Stimulated activated memory B cell treated with anti-CD40 and anti-IgM and Interleukin-4, amounts not matched to agents 10 μg/mL and 1 μg/mL and 100 μg/mL, for 72 hours (primary cell): Measurements from ENCODE around the gene CDH20.
A peak's percentile ranks its signal among the peaks of the same experiment; 100 is the strongest.

Source experiments
- ATAC-seq: fragments of 150-1000 bp; cut with Tn5 transposase; 2 replicates; pipeline ENCODE4 v1.10.0; 2021
- H3K27ac Mint-ChIP-seq: one replicate; pipeline ENCODE4 v1.8.0; 2022; ENCODE audit warnings: mild to moderate bottlenecking, mixed read lengths
- H3K27me3 Mint-ChIP-seq: one replicate; pipeline ENCODE4 v1.8.0; 2022; ENCODE audit warnings: mixed read lengths
- H3K36me3 Mint-ChIP-seq: one replicate; pipeline ENCODE4 v1.8.0; 2022; ENCODE audit warnings: mixed read lengths
- H3K4me1 Mint-ChIP-seq: one replicate; pipeline ENCODE4 v1.8.0; 2022; ENCODE audit warnings: mixed read lengths
- H3K4me3 Mint-ChIP-seq: one replicate; pipeline ENCODE4 v1.8.0; 2022; ENCODE audit warnings: mild to moderate bottlenecking, moderate library complexity, mixed read lengths
- H3K9me3 Mint-ChIP-seq: one replicate; pipeline ENCODE4 v1.8.0; 2022; ENCODE audit warnings: mixed read lengths

The CDH20 gene

DNA sequence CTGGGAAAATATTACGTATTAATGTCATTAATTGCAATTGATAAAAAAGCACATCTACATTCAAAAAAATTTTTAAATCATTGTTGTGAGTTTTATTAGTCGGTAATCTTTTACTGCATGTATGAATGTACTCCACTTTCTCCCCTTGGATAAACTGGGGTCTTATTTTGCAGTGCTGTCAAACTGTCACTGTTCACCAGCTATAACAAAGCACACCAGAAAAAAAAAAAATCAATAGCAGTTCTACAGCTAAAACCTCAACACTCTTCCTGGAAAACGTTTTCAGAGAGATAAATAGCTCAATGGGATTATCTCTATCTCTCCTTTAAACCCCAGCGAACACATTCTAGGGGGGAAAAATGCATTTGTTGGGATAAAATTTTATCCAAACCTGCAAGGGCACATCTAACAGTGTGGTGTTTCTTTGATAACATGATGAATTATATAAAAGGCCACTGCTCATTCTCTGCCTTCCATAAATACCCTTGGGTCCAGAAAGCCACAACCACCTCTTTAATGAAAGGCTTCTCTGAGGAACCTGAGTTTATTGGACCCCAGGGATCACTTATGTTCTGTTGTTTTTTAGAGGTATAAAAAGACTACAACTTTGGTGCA, 219.9 kb downstream of the CDH20 start:
- ATAC-seq: no peak
- Mint-ChIP-seq H3K27me3 (no peaks in the 10 kb centered on the region), H3K4me3 (no peak overlapping the region), H3K27ac (no peak overlapping the region), H3K36me3 (no peaks in the 10 kb centered on the region), H3K9me3 (no peaks in the 10 kb centered on the region), H3K4me1 (no peaks in the 10 kb centered on the region)

DNA sequence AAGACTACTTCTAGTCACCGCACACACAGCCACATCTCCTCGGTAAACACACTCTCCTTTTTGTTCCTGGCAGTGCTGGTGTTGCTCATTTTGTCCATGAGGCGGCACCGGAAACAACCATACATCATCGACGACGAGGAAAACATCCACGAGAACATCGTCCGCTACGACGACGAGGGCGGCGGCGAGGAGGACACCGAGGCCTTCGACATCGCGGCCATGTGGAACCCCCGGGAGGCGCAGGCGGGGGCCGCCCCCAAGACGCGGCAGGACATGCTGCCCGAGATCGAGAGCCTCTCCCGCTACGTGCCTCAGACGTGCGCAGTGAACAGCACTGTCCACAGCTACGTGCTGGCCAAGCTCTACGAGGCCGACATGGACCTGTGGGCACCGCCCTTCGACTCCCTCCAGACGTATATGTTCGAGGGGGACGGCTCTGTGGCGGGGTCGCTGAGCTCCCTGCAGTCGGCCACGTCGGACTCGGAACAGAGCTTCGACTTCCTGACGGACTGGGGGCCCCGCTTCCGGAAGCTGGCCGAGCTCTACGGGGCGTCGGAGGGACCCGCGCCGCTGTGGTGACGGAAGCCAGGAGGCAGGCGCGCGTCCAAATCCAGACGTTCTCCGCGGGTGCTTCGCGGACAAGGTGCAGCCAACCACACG, 221.0 kb downstream of the CDH20 start:
- H3K36me3 Mint-ChIP-seq: no peaks in the 10 kb centered on the region
- H3K27ac Mint-ChIP-seq: no peak overlapping the region
- peak overlapping the region; percentile 58 for H3K4me3 Mint-ChIP-seq
- no peaks in the 10 kb centered on the region for H3K4me1 Mint-ChIP-seq
- H3K27me3 Mint-ChIP-seq: no peaks in the 10 kb centered on the region
- ATAC-seq: peak; percentile 61
- H3K9me3 Mint-ChIP-seq: no peaks in the 10 kb centered on the region

DNA sequence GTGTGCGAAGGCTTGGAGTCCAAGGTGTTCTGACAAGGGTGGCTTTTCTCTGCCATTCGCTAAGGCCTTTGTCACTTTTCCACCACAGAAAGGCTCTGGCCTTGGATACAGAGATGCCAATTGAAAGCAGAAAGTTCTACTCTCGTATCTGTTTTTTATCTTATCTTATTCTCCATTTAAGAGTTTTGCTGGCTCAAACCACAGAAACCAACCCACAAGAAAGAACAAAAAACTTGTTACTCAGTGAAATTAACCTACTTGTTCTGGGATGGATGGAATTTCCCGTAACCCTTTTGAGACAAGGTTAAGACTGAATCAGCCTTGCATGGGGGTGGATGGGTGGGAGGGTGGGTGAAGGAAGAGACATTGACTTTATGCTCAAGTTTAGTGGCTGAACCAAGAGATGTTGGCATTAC, 221.7 kb downstream of the CDH20 start:
- Mint-ChIP-seq H3K27ac (no peak overlapping the region), H3K36me3 (no peaks in the 10 kb centered on the region), H3K27me3 (no peaks in the 10 kb centered on the region), H3K9me3 (no peaks in the 10 kb centered on the region), H3K4me3 (no peak overlapping the region), H3K4me1 (no peaks in the 10 kb centered on the region)
- no peak for ATAC-seq

DNA sequence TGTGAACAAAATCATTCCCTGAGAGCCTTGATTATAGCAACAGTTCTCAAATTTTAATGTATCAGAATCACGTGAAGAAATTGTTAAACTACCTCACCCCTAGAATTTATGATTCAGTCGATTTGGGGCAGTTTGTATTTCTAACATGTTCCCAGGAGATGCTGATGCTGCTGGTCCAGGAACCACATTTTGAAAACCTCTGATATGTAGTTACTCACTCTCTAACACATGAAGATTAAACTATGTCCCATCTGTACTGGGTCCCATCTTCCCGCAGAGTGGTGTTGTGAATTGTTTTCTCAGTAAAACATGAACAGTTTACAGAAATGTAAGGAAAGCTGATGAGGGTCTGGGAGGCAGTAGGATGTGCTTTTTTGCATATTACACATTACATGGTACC, 223.1 kb downstream of the CDH20 start:
- Mint-ChIP-seq H3K36me3 (no peaks in the 10 kb centered on the region), H3K9me3 (no peaks in the 10 kb centered on the region), H3K27ac (no peak overlapping the region), H3K4me1 (no peaks in the 10 kb centered on the region), H3K27me3 (no peaks in the 10 kb centered on the region), H3K4me3 (no peak overlapping the region)
- ATAC-seq: no peak

DNA sequence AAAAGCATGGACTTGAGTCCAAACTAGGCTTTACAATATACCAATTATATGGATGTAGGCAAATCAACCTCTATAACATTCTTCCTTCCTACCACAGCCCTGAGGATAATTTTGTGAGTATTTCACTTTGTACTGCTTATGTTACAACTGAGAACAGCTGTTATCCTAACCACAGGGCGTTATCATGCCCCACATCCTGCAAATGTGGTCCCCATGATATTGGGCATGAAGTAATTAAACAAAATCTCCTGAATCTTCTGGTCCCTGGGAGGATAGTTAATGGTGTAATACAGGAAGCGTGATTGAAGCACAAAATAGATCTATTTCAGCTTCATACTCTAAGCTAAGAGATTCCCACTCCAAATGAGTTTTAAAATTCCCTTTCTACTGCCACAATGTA, 223.6 kb downstream of the CDH20 start:
- no peak overlapping the region for H3K4me3 Mint-ChIP-seq
- H3K9me3 Mint-ChIP-seq: no peaks in the 10 kb centered on the region
- no peaks in the 10 kb centered on the region for H3K36me3 Mint-ChIP-seq
- H3K27me3 Mint-ChIP-seq: no peaks in the 10 kb centered on the region
- ATAC-seq: no peak
- H3K27ac Mint-ChIP-seq: no peak overlapping the region
- no peaks in the 10 kb centered on the region for H3K4me1 Mint-ChIP-seq

DNA sequence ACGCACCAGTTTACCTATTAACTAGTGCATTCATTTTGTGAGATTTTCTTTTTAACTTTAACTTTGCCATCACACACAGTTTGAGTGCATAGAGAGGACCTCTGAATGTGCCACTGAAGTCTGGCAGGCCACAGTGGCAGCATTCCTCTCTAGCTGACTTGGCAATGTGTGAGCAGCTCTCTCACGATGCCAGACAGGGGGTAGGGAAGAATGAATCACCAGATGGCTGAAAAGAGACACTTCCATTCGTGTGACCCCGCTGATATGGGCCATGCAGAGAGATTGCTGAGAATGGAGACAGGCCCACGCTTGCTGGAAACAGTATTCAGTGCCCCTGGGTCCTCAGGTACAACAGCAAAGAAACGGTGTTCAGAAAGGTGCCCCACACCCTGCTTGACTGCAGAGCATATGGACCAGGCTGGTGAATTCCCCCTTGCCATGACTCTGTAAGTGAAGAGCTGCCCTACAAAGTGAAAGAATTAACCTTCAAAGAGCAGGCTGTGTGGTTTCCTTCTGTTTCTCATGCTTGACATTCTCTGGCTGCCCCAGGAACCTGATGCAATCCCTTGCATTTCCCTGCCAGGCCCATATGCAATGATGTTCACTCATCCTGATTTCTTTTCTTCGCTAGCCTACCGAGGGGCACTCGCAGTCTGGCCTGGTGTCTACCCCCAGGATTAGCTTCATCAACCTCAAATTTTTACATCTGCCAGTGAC, 236.1 kb downstream of the CDH20 start:
- Mint-ChIP-seq H3K9me3 (peaks cover 7% of the 10 kb centered on the region), H3K4me1 (no peaks in the 10 kb centered on the region), H3K4me3 (no peak overlapping the region), H3K27ac (no peak overlapping the region), H3K27me3 (peaks cover 19% of the 10 kb centered on the region), H3K36me3 (no peaks in the 10 kb centered on the region)
- no peak for ATAC-seq

DNA sequence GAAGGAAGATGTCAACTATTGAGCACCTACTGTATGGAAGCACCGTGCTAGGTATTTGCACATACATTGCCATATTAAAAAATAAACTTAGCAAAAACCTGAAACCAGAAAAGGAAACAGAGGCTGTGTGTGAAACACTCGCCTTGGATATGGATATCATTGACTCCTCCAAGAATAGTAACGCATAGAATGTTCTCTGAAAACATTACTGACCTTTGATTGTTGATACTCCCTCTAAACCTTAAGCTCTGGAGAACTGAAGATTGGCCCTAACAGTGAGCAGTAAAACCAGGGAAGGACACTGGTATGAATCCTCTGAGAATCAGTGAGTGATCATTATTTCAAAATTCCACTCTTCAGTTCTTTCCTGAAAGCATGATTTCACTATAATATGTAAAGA, 236.8 kb downstream of the CDH20 start:
- H3K4me1 Mint-ChIP-seq: no peaks in the 10 kb centered on the region
- peaks cover 19% of the 10 kb centered on the region for H3K27me3 Mint-ChIP-seq
- H3K36me3 Mint-ChIP-seq: no peaks in the 10 kb centered on the region
- H3K27ac Mint-ChIP-seq: no peak overlapping the region
- peaks cover 7% of the 10 kb centered on the region for H3K9me3 Mint-ChIP-seq
- H3K4me3 Mint-ChIP-seq: no peak overlapping the region
- no peak for ATAC-seq

DNA sequence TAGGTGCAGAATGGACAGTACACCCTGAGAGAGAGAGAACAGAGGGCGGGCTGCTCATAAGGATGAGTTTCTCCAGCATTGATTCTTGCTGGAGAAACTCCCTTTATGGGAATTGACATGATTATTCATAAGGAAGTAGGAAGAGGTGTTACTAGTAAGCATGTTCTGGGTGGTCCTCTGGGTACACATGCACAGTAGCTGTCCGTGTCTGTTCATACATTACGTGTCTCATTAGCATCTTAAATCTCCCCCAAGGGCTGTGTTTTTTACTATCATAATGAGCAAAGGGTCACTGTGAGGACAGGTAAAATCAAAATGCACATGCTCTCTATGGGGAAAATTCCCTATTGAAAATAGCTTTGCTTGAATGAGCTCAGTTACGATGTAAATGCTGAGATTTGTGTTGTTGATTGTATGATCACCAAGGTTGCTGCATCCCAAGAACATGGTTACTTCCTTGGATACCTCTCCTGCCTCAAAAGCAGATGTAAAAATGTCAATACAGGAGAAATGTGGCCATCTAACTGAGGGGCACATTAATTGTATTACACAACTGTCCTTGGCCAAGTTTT, 238.9 kb downstream of the CDH20 start:
- peaks cover 22% of the 10 kb centered on the region for H3K27me3 Mint-ChIP-seq
- H3K9me3 Mint-ChIP-seq: peaks cover 4% of the 10 kb centered on the region
- no peak for ATAC-seq
- no peaks in the 10 kb centered on the region for H3K4me1 Mint-ChIP-seq
- H3K36me3 Mint-ChIP-seq: no peaks in the 10 kb centered on the region
- H3K4me3 Mint-ChIP-seq: no peak overlapping the region
- no peak overlapping the region for H3K27ac Mint-ChIP-seq

DNA sequence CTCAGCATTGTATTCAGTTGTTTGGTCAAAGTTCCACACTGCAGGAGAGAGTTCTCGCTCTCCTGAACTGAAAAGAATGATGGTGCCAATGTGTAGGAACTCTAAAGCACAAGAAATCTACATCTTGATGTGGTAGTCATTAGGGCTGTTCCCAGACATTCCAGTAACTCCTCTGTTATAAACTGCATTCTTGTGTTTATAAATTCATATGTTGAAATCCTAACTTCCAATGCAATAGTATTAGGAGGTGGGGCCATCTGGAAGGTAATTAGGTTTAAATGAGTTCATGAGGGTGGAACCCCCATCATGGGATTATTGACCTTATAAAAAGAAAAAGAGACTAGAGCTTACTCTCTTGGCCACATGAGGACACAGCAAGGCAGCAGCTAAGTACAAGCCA, 239.6 kb downstream of the CDH20 start:
- Mint-ChIP-seq H3K4me3 (no peak overlapping the region), H3K4me1 (no peaks in the 10 kb centered on the region), H3K27me3 (peaks cover 28% of the 10 kb centered on the region), H3K36me3 (no peaks in the 10 kb centered on the region), H3K9me3 (peaks cover 4% of the 10 kb centered on the region), H3K27ac (no peak overlapping the region)
- no peak for ATAC-seq

DNA sequence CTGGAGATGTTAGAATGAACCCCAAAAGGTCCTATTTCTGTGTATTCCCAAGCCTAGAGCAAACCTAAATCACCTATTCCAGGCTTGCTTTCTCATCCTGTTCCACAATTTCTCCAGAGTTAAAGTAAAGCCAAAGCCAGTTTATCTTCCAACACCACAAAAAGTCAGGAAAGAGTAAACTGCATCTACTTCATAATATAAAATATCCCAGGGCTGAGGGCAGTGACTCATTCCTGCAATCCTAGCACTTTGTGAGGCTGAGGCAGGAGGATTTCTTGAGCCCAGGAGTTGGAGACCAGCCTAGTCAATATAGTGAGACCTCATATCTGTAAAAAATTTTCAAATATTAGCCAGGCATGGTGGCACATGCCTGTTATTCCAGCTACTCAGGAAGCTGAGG, 241.4 kb downstream of the CDH20 start:
- no peaks in the 10 kb centered on the region for H3K4me1 Mint-ChIP-seq
- H3K4me3 Mint-ChIP-seq: no peak overlapping the region
- ATAC-seq: no peak
- H3K27ac Mint-ChIP-seq: no peak overlapping the region
- H3K9me3 Mint-ChIP-seq: no peaks in the 10 kb centered on the region
- H3K27me3 Mint-ChIP-seq: peaks cover 14% of the 10 kb centered on the region
- no peaks in the 10 kb centered on the region for H3K36me3 Mint-ChIP-seq

DNA sequence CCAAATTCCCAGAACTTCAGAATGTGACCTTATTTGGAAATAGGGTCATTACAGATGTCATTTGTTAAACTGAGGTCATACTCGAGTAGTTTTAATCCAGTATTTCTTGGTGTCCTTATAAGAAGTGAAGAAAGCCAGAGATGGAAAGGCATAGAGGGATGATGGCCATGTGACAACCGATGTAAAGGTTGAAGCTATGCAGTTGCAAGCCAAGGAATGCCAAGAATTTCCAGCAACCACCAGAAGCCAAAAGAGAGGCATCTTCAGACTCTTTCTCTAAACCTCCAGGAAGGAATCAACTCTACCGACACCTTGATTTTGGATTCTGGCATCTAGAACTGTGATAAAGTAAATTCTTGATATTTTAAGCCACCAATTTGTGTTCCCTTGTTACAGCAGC, 242.2 kb downstream of the CDH20 start:
- H3K9me3 Mint-ChIP-seq: no peaks in the 10 kb centered on the region
- no peaks in the 10 kb centered on the region for H3K4me1 Mint-ChIP-seq
- peaks cover 9% of the 10 kb centered on the region for H3K27me3 Mint-ChIP-seq
- H3K4me3 Mint-ChIP-seq: no peak overlapping the region
- no peaks in the 10 kb centered on the region for H3K36me3 Mint-ChIP-seq
- H3K27ac Mint-ChIP-seq: no peak overlapping the region
- ATAC-seq: no peak

DNA sequence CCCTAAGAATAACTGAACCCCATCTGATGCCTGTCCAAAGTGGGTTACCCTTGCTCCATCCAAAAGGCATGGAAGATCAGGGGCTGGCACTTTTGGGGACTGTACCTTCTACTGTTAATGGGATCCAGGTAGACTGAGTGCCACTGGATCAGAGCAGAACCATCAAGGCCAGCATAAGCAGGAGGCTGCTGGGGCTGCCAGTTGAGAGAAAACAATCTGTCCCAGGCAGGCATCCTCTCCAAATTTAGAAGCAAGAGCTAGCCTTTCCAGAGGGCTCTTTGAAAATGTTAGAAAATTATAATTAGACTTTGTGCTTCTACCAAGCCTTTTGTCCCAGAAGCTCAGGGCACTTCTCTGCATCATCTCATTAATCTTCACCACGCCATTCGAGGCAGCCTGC, 245.6 kb downstream of the CDH20 start:
- no peak overlapping the region for H3K27ac Mint-ChIP-seq
- no peak for ATAC-seq
- H3K9me3 Mint-ChIP-seq: no peaks in the 10 kb centered on the region
- peaks cover 7% of the 10 kb centered on the region for H3K4me1 Mint-ChIP-seq
- no peak overlapping the region for H3K4me3 Mint-ChIP-seq
- peaks cover 29% of the 10 kb centered on the region for H3K27me3 Mint-ChIP-seq
- no peaks in the 10 kb centered on the region for H3K36me3 Mint-ChIP-seq

DNA sequence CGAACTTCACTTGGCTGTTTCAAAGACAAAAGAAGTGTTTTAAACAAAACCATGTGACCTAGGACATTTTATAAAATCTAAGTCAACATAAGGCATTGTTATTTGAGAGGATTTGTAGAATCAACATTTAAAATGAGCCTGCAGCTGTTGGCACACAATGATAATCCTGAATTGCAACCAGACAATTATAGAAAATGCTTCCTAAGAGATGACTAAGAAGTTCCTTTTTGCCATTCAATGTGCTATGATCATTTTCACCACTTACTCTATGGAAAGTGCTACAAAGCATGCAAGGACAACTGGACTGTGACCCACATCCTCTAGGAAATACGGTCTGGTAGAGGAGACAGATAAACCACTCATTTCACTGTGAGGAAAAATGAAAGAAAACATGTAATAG, 246.4 kb downstream of the CDH20 start:
- no peaks in the 10 kb centered on the region for H3K9me3 Mint-ChIP-seq
- peaks cover 33% of the 10 kb centered on the region for H3K27me3 Mint-ChIP-seq

DNA sequence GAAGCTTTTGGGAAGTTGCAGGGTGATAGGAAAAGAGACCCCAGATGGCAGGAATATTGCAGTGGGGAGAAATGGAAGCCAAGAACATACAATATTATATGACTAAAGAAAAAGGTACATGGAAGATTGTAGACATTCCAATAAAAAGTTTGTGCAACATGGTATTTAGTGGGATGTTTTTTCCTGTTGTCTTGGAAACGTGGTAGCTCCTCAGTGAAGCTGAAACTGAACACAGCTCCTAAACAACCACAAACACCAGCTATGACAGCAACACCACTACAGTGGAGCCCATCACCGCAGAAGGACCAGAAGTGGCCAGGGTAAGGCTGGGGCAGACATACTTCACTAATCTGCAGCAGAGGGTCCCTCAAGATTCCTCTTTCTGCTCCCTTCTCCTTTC, 246.8 kb downstream of the CDH20 start:
- Mint-ChIP-seq H3K4me1 (peaks cover 7% of the 10 kb centered on the region), H3K27me3 (peaks cover 33% of the 10 kb centered on the region), H3K27ac (no peak overlapping the region), H3K4me3 (no peak overlapping the region), H3K9me3 (no peaks in the 10 kb centered on the region), H3K36me3 (no peaks in the 10 kb centered on the region)
- ATAC-seq: no peak

More for the DNA sequence above, 246.4 kb downstream of the CDH20 start:
- Mint-ChIP-seq H3K36me3 (no peaks in the 10 kb centered on the region), H3K27ac (no peak overlapping the region), H3K4me3 (no peak overlapping the region), H3K4me1 (peaks cover 7% of the 10 kb centered on the region)
- no peak for ATAC-seq

DNA sequence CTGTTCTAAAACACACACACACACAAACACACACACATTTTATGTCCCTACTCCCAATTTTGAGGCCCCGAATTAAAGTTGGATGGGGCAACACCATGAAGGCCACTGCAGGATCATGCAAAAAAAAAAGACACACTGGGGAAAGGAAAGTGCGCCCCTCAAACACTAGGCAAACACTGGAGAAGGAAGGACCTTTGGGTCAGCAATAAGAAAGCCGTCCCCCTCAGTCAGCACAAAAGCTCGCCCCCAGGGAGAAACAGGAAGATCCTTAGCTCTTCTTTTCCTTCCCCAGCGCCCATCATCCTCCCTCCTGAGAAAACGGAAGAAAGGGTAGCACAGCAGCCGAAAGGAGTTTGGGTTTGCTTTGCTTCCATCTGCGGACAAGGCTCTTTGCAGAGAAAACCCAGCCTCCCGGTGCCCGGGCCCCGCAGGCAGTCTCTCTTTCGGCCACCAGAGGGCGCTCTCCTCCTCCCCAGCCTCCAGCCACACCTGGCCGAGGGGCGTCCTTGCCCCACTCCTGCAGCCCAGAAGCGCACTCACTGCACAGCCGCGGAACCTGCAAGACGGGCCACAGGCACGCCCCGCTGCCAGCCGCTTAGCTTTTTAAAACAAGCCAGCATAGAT, 248.5 kb downstream of the CDH20 start:
- peaks cover 33% of the 10 kb centered on the region for H3K27me3 Mint-ChIP-seq
- H3K9me3 Mint-ChIP-seq: no peaks in the 10 kb centered on the region
- peaks cover 7% of the 10 kb centered on the region for H3K4me1 Mint-ChIP-seq
- ATAC-seq: peak; percentile 64
- no peaks in the 10 kb centered on the region for H3K36me3 Mint-ChIP-seq
- no peak overlapping the region for H3K4me3 Mint-ChIP-seq
- H3K27ac Mint-ChIP-seq: no peak overlapping the region
